ENCODE data around the gene PDCD4.

The PDCD4 gene

DNA sequence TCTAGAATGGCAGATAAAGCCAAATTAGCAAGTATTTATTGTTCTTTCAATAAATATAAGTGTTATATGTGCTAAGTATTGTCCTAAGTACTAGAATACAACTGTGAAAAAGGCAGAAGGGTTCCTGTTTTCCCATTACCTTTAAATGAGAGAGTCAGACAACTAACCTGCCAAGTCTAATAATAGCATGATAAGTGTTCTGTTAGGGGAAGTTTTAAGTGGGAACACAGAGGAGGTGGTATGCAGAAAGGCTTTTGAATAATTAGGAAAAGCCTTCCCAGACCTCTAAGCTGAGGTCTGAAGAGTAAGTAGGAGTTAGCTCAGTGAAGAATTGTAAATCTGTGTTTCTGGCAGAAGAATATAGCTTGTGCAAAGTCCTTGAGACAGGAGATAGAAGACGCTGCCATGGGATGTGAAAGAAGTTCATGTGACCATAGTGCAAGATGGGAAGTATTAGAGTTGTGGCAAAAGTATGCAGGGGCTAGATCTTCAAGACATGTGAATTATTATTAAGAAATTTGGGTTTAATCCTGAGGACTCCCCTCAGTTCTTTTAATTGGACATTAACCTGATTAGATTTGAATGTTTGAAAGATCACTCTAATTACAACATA lies 60.1 kb downstream of the PDCD4 start:
- DNase-seq = no peak

DNA sequence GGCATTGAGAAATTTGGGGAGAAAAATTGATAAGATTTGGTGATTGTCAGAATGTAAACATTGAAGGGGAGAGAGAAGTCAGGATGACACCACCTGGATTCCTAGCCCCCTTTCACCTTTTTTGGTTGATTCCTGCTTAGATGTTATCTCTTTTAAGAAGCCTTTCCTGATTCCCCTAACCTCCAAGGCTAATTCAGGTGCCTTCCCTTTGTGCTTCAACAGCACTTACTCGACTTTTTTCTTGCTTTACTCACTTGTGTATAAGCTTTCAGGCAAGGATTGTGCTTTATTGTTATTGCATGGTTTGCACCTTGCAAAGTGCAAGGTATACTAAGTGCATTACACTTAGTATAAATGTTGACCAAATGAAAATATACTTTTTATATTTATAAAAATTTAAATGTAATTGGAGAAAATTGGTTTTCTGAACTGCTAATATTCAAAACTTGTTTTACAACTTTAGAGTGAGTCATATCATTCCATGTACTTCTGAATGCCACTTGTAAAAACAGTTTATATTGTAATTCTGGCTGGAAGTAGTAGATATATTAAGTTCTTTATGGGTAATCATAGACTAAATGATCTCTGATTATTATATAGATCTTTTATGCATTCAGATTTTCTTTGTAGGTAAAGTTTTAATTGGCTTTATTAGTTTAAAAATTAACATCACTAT lies 60.9 kb downstream of the PDCD4 start:
- no peak for DNase-seq

DNA sequence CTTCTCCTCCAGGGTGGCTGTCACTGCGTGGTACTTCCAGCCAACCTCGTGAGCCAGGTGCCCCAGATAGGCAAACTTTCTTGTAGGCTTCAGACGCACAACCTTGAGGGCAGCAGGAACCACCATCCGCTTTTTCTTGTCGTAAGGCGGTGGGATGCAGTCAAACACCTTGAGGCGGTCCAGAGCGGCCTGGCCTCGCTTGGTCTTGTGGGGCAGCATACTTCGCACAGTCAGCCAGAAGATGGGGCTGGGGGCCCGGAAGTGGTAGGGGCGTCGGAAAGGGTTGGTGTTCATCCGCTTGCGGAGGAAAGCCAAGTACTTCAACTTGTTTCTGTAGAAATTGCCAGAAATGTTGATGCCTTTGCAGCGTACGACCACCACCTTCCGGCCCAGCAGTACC lies 65.0 kb downstream of the PDCD4 start:
- DNase-seq = no peak

DNA sequence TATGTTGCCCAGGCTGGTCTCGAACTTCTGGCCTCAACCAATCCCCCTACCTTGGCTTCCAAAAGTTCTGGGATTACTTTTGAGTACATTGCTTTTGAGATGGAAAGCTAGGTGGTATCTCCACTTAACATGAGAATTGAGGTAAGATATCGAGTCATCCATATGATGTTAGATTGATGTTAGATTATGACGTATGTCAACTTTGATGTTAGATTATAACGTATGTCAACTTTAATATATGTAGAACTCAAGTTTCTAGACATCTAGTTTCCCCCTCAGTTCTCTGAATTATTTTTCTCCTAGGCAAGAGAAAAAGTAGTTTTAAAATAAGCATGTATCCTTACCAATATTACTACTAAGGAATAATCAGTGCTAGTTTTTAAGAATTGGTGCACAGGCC lies 67.7 kb downstream of the PDCD4 start:
- DNase-seq = no peak

DNA sequence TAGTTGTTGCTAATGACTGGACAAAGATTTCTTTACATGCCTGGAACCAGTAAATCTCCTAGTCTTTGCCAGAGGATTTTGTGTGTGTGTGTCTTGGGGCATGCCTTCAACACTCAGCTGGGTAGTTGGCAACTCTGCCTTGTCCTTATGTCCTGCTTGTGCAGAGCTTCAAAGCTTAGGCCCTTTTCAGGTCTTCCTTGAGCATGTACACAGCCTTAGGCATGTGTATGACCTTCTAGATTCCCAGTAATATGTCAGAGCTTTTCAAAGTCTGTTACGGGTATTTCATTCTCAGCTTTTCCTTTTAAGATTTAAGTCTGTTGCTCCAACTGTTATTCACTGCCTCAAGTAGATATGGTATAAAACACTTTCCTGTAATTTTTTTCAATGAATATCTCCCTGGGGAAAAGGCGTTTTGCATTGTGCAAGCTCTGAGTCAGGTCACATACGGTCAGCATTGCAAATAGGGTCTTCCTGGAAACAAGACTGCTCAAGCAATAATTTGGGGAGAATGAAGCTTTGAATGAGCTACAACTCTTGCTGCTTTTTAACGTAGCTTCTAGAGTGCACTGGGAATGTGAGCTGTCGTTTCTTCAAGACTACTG lies 73.2 kb downstream of the PDCD4 start:
- DNase-seq = no peak

DNA sequence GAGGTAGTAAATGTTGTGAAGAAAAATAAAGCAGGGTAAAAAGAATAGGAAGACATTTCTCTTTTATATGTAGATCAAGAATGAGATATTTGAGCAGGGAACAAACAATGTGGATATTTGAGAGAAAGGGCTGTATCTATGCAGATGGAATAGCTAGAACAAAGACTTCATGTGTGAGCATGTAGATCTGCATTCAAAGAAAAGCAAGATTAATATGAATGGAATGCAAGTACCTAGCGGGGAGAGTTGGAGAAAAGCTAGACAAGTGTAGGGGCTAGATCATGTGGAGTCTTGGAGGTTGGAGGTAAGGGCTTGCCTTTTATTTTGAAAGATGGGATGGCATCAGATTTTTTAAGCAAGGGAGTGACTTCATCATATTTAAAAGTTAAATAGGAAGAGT lies 74.8 kb downstream of the PDCD4 start:
- no peak for DNase-seq

DNA sequence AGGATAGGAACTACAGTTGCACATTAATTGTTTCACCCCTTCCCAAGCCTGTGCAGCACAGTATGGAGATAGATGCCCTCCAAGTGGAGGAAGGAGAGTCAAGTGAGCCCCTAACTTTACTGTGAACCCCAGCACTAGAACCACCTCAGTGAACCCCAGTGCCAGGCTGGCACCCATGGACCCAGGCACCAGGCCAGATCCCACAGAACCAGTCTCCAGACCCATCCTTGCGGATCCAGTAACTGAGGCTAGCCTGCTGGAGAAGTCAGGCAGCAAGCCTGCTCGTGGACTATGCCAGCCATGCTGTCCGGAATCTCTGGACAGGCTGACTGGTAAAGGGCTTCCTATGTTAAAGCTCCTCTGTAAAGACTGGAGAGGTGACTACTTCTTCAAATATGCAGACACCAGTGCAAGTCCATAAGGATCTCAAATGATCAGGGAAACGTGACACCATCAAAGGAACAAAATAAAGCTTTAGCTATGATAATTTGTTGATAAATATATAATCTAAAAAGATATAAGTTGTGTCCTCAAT lies 75.4 kb downstream of the PDCD4 start:
- DNase-seq = no peak
